Left cardiac atrium (tissue), 4 donors: ENCODE data around the gene SULT4A1. TPM values are rescaled to one million over a fixed set of nuclear protein-coding genes. Genes with fewer than 3 reads are reported as not detected.

Source experiments
- ATAC-seq, 2 donors: fragments of 200-7000 bp; cut with Tn5 transposase; one replicate each; pipeline ENCODE4 v1.9.1; 2020; ENCODE audit warnings: mild to moderate bottlenecking in 2 of 2, moderate library complexity in 2 of 2
- DNase-seq: peaks from one replicate; pipeline ENCODE4 v3.0.0-alpha.2; 2020
- intact Hi-C, 2 donors: fragments of 100-400 bp; cut with DNase I; formaldehyde crosslinking; loops; one replicate each; pipeline versions ENCODE4 v1.14.1 to v1.15.1; 2022 to 2023
- total RNA-seq, 2 donors: library from RNA; stranded (reverse); fragmentation: NEBNext Ultra II Directional; extraction: Animal tissue kit (Norgen Biotek cat#: 25700); gene quantifications; one replicate each; pipeline ENCODE4 v1.2.1, GENCODE V29; 2021
- donor health status: DM: no; HTN: yes; CAD: no.
- donor health status: DM: no; HTN: yes; CAD: no; lungs with severe emphysema.
- donor health status: DM: yes; HTN: yes; CAD: no.
- donor health status: Dilated cardiomyopathy.

SULT4A1 gene
- total RNA-seq, 2 donors from 2014 or later = 0.29 to 0.63 TPM

- DNase-seq (no peak), ATAC-seq (no peak)
- intact Hi-C loops = no loop called here
Measured at GRCh38 chr22:43783777-43784176, 78.5 kb downstream of the SULT4A1 start.

- ATAC-seq = no peak
- no peak for DNase-seq
- intact Hi-C loops = no loop called here
Measured at GRCh38 chr22:43782448-43782847, 79.9 kb downstream of the SULT4A1 start.

GRCh38 chr22:43777286-43777685, 85.0 kb downstream of the SULT4A1 start:
- peak in 1 of 2 donors; percentile 64 for ATAC-seq
- intact Hi-C loops = no loop called here
- no peak for DNase-seq

GRCh38 chr22:43776081-43776670, 86.1 kb downstream of the SULT4A1 start:
- intact Hi-C loops = no loop called here
- ATAC-seq (no peak), DNase-seq (no peak)

Other genes starting within 250 kb of the SULT4A1 start
- gene EFCAB6, start 50.2 kb downstream of the SULT4A1 start, total RNA-seq = 1 to 10 TPM; 1.7 to 1.8 TPM
- not detected for gene PNPLA5, start 29.5 kb upstream of the SULT4A1 start, total RNA-seq
- gene PNPLA3, start 61.3 kb upstream of the SULT4A1 start, total RNA-seq = 1 to 10 TPM; 1.5 to 5.2 TPM
- 10 to 100 TPM; 55.5 to 67.6 TPM for gene SAMM50, start 92.9 kb upstream of the SULT4A1 start, total RNA-seq
- 100 to 1,000 TPM in 1 of 2 donors, 10 to 100 TPM in 1; 95.5 to 113 TPM for gene PARVB, start 161.8 kb upstream of the SULT4A1 start, total RNA-seq